ENCODE results near the gene CACNA2D4. TPM values are rescaled to one million over a fixed set of nuclear protein-coding genes. Genes with fewer than 3 reads are reported as not detected.

Gene CACNA2D4
- total and polyA plus RNA-seq, 2 of the 13 experiments (the other 11 are each of a cell fraction or from before 2014, with no cell fraction given), result 14.2 to 136 TPM

GRCh38 chr12:1920436-1920835 is 2.0 kb upstream of the CACNA2D4 start:
- TF ChIP-seq ZNF510 (CRISPR knock-in tag; IDR thresholded peaks at IDR 0.05; ENCODE audit: low read depth) (no peak), SIX4 (CRISPR knock-in tag; IDR thresholded peaks at IDR 0.05) (no peak), ZNF256 (CRISPR knock-in tag; conservative IDR thresholded peaks at IDR 0.05) (no peak), BORCS8-MEF2B (CRISPR knock-in tag; IDR thresholded peaks at IDR 0.05) (no peak), RNF2 (conservative IDR thresholded peaks at IDR 0.05; ENCODE audit: low read depth) (no peak), ZNF225 (CRISPR knock-in tag; IDR thresholded peaks at IDR 0.05) (no peak), ZHX1 (CRISPR knock-in tag; IDR thresholded peaks at IDR 0.05; ENCODE audit: low read depth) (no peak)
- BruUV-seq (replicated peaks), result no TSS peak
- no peak for DNase-seq (ENCODE audit: low spot score)

More at GRCh38 chr12:1920436-1920835, 2.0 kb upstream of the CACNA2D4 start:
- no peaks in the 10 kb centered on the region for H3K36me3 ChIP-seq (replicated peaks in 1 of 2; ENCODE audit: control insufficient read depth in 1 of 2, insufficient read depth in 2 of 2, low read length in 2 of 2)
- H3K79me2 ChIP-seq (ENCODE audit: insufficient read depth, low read length), result no peaks in the 10 kb centered on the region
- FAIRE-seq (no peak), ATAC-seq (no peak)
- no peak overlapping the region for H3K27ac ChIP-seq (ENCODE audit: extremely low read length, insufficient read depth, low read length)
- no peaks in the 10 kb centered on the region for H4K20me1 ChIP-seq (ENCODE audit: insufficient read depth, low read length)
- no peak overlapping the region for H3K9ac ChIP-seq (ENCODE audit: insufficient read depth, low read depth, low read length)
- 77% methylated on average over 13 of the region's 13 CpGs for WGBS (ENCODE audit: low lambda C conversion rate)
- ChIA-PET CTCF (ENCODE audit: low intra/inter-chr PET ratio, low total read pairs) (no interaction called here), POLR2A (no interaction called here)
- intact Hi-C loops (cut with micrococcal nuclease; ENCODE audit: unreplicated experiment), result no loop called here
- no peak overlapping the region for H2AFZ ChIP-seq (ENCODE audit: low read length)
- H3K4me2 ChIP-seq (ENCODE audit: low read depth, low read length), result no peak overlapping the region
- H3K4me1 ChIP-seq (ENCODE audit: insufficient read depth, low read length), result peaks cover 18% of the 10 kb centered on the region; the same call in 1 of the 2 replicates
- no peak overlapping the region for H3K4me3 ChIP-seq (replicated peaks in 1 of 3; ENCODE audit: insufficient read depth in 1 of 3, low read depth in 2 of 3, low read length in 3 of 3)
- in situ Hi-C loops (cut with HindIII; ENCODE audit: extremely low pct_ligation_motif_present, low pct_unique_long_range_greater_than_20kb), result no loop called here
- H3K27me3 ChIP-seq (ENCODE audit: control insufficient read depth in 1 of 2, insufficient read depth in 2 of 2, low read length in 2 of 2), result peaks cover 10 to 39% of the 10 kb centered on the region in 2 experiments
- no peaks in the 10 kb centered on the region for H3K9me3 ChIP-seq (ENCODE audit: low read length)
